Measurements from ENCODE around the gene SLC38A1.

The SLC38A1 gene

DNA sequence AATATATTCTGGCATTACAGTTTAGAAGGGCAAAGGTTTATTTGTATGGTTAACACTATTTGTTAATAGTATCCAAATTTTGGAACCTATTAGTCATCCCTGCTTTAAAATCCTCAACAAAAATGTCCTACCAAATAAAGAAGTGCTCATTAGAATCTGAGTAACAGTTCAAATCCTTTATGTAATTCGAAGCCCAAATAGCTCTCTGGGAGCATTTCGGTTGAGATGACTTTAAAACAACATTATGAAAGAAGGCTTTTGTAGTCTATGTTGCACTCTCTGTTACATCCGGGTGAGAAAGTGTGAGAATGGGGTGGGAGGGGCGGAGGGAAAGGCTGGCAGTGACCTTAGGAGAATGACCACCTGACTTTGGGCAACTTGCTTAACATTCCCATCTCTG is 59.7 kb downstream of the SLC38A1 start:
- no peaks in the 10 kb centered on the region for H3K79me2 ChIP-seq (ENCODE audit: insufficient read depth, low read length)
- H3K9ac ChIP-seq (ENCODE audit: low read depth, low read length): no peak overlapping the region
- no peak for DNase-seq

DNA sequence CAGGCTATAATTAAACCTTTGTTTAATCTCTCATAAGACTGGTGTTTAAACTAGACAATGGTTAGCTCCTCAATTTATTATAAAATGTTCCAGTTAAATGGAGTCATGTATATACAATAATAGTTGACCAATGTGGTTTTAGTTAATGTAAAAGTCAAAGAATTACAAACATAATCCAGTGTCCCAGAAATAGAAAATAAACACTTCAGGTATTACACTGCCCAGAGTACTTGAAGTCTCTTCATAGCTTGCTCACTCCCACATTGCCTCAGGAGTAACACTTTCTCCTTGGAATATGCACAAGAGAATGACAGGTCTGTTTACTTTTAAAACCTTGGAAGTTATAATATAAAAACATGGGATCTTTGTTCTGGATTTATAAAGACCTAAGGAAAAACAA is 60.5 kb downstream of the SLC38A1 start:
- H3K4me2 ChIP-seq (ENCODE audit: insufficient read depth, low read length): no peak overlapping the region
- no peaks in the 10 kb centered on the region for H3K9me3 ChIP-seq (ENCODE audit: insufficient read depth, low read length, severe bottlenecking)
- H2AFZ ChIP-seq (ENCODE audit: low read depth, low read length): no peak overlapping the region
- H3K4me1 ChIP-seq (ENCODE audit: insufficient read depth, low read length): peaks cover 10% of the 10 kb centered on the region
- no peak overlapping the region for H3K9ac ChIP-seq (ENCODE audit: low read depth, low read length)
- H4K20me1 ChIP-seq (ENCODE audit: insufficient read depth, low read length): no peaks in the 10 kb centered on the region
- H3K4me3 ChIP-seq (ENCODE audit: low read depth in 1 of 2, low read length in 2 of 2): no peak overlapping the region
- TF ChIP-seq EZH2 (IDR thresholded peaks at IDR 0.05; ENCODE audit: borderline replicate concordance, low read depth, low read length, severe bottlenecking) (no peak), CTCF (IDR thresholded peaks at IDR 0.05; ENCODE audit: borderline replicate concordance, extremely low read depth, low read length, poor library complexity, severe bottlenecking) (no peak)
- no peak overlapping the region for H3K27ac ChIP-seq (ENCODE audit: low read length)
- ATAC-seq (ENCODE audit: insufficient read depth, low read depth) (no peak), DNase-seq (no peak)
- no peaks in the 10 kb centered on the region for H3K27me3 ChIP-seq (ENCODE audit: insufficient read depth, low read length, poor library complexity)
- peaks cover under 1% of the 10 kb centered on the region; the same call in 1 of the 2 replicates for H3K36me3 ChIP-seq (ENCODE audit: insufficient read depth, low read length)
- no peaks in the 10 kb centered on the region for H3K79me2 ChIP-seq (ENCODE audit: insufficient read depth, low read length)

More for the DNA sequence above, 59.7 kb downstream of the SLC38A1 start:
- no peaks in the 10 kb centered on the region for H3K9me3 ChIP-seq (ENCODE audit: insufficient read depth, low read length, severe bottlenecking)
- no peak for ATAC-seq (ENCODE audit: insufficient read depth, low read depth)
- H3K27me3 ChIP-seq (ENCODE audit: insufficient read depth, low read length, poor library complexity): no peaks in the 10 kb centered on the region
- no peak for TF ChIP-seq CTCF (IDR thresholded peaks at IDR 0.05; ENCODE audit: borderline replicate concordance, extremely low read depth, low read length, poor library complexity, severe bottlenecking)
- TF ChIP-seq EZH2 (IDR thresholded peaks at IDR 0.05; ENCODE audit: borderline replicate concordance, low read depth, low read length, severe bottlenecking): no peak
- no peaks in the 10 kb centered on the region for H4K20me1 ChIP-seq (ENCODE audit: insufficient read depth, low read length)
- H3K4me2 ChIP-seq (ENCODE audit: insufficient read depth, low read length): no peak overlapping the region
- peaks cover 10% of the 10 kb centered on the region for H3K4me1 ChIP-seq (ENCODE audit: insufficient read depth, low read length)
- H2AFZ ChIP-seq (ENCODE audit: low read depth, low read length): no peak overlapping the region
- no peak overlapping the region for H3K27ac ChIP-seq (ENCODE audit: low read length)
- H3K36me3 ChIP-seq (ENCODE audit: insufficient read depth, low read length): no peaks in the 10 kb centered on the region
- H3K4me3 ChIP-seq (ENCODE audit: low read depth in 1 of 2, low read length in 2 of 2): no peak overlapping the region

GRCh38 chr12:46207644-46208043 is 61.2 kb downstream of the SLC38A1 start:
- TF ChIP-seq CTCF (IDR thresholded peaks at IDR 0.05; ENCODE audit: borderline replicate concordance, extremely low read depth, low read length, poor library complexity, severe bottlenecking): no peak
- TF ChIP-seq EZH2 (IDR thresholded peaks at IDR 0.05; ENCODE audit: borderline replicate concordance, low read depth, low read length, severe bottlenecking): no peak
- Histone ChIP-seq H3K27me3 (ENCODE audit: insufficient read depth, low read length, poor library complexity) (no peaks in the 10 kb centered on the region), H2AFZ (ENCODE audit: low read depth, low read length) (no peak overlapping the region), H3K27ac (ENCODE audit: low read length) (no peak overlapping the region), H3K9ac (ENCODE audit: low read depth, low read length) (no peak overlapping the region), H3K4me2 (ENCODE audit: insufficient read depth, low read length) (no peak overlapping the region), H3K4me3 (ENCODE audit: low read depth in 1 of 2, low read length in 2 of 2) (no peak overlapping the region), H3K36me3 (ENCODE audit: insufficient read depth, low read length) (peaks cover 4% of the 10 kb centered on the region; the same call in 1 of the 2 replicates), H3K4me1 (ENCODE audit: insufficient read depth, low read length) (peaks cover 10% of the 10 kb centered on the region), H3K79me2 (ENCODE audit: insufficient read depth, low read length) (no peaks in the 10 kb centered on the region), H4K20me1 (ENCODE audit: insufficient read depth, low read length) (no peaks in the 10 kb centered on the region), H3K9me3 (ENCODE audit: insufficient read depth, low read length, severe bottlenecking) (no peaks in the 10 kb centered on the region)
- no peak for ATAC-seq (ENCODE audit: insufficient read depth, low read depth)
- DNase-seq: no peak

DNA sequence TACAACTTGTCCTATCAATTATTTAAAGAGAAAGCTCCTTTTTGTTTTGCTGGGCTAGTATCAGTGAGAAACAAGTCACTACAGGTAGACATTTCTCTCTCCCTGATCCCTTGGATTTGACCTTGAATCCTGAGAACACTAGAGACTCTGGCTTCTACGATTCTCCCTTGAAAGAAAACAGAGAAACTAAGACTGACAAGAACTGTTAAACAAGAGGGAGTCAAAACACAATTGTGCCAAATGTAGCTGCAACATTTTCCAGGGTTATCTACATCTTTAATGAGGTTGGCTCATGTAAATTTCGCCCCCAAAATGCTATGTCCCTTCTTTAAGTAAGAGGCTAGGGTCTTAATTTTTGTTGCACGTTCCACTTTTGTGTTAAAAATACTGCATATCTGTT is 62.4 kb downstream of the SLC38A1 start:
- DNase-seq (no peak), ATAC-seq (ENCODE audit: insufficient read depth, low read depth) (no peak)
- no peak overlapping the region for H3K4me3 ChIP-seq (ENCODE audit: low read depth in 1 of 2, low read length in 2 of 2)
- no peaks in the 10 kb centered on the region for H3K9me3 ChIP-seq (ENCODE audit: insufficient read depth, low read length, severe bottlenecking)
- H3K9ac ChIP-seq (ENCODE audit: low read depth, low read length): no peak overlapping the region
- H3K4me2 ChIP-seq (ENCODE audit: insufficient read depth, low read length): no peak overlapping the region
- peaks cover 10% of the 10 kb centered on the region for H3K4me1 ChIP-seq (ENCODE audit: insufficient read depth, low read length)
- no peak overlapping the region for H3K27ac ChIP-seq (ENCODE audit: low read length)
- H3K79me2 ChIP-seq (ENCODE audit: insufficient read depth, low read length): no peaks in the 10 kb centered on the region
- no peaks in the 10 kb centered on the region for H3K27me3 ChIP-seq (ENCODE audit: insufficient read depth, low read length, poor library complexity)
- TF ChIP-seq CTCF (IDR thresholded peaks at IDR 0.05; ENCODE audit: borderline replicate concordance, extremely low read depth, low read length, poor library complexity, severe bottlenecking) (no peak), EZH2 (IDR thresholded peaks at IDR 0.05; ENCODE audit: borderline replicate concordance, low read depth, low read length, severe bottlenecking) (no peak)
- no peak overlapping the region for H2AFZ ChIP-seq (ENCODE audit: low read depth, low read length)
- H4K20me1 ChIP-seq (ENCODE audit: insufficient read depth, low read length): no peaks in the 10 kb centered on the region
- H3K36me3 ChIP-seq (ENCODE audit: insufficient read depth, low read length): peaks cover 6% of the 10 kb centered on the region; the same call in 1 of the 2 replicates
